Mesendoderm (in vitro differentiated cells): ENCODE data around the gene NPM3.
A peak's percentile ranks its signal among the peaks of the same experiment; 100 is the strongest.

ENCODE experiments used
- DNase-seq: peaks from one replicate; pipeline ENCODE4 v3.0.0; 2013
- H2AK5ac ChIP-seq: 2 replicates; pipeline ENCODE4 v1.6.1; 2013; ENCODE audit warnings: low read length, inconsistent platforms
- H2BK120ac ChIP-seq: 2 replicates; pipeline ENCODE4 v1.6.1; 2013; ENCODE audit warnings: low read depth, mild to moderate bottlenecking, low read length, moderate library complexity, mixed read lengths
- H2BK15ac ChIP-seq: replicated peaks from 2 replicates; pipeline ENCODE4 v1.6.1; 2013; ENCODE audit warnings: low read depth, mild to moderate bottlenecking, moderate library complexity
- H2BK5ac ChIP-seq: 2 replicates; pipeline ENCODE4 v1.6.1; 2013; ENCODE audit warnings: low read length, inconsistent platforms
- H3K18ac ChIP-seq: 2 replicates; pipeline ENCODE4 v1.6.1; 2013; ENCODE audit warnings: mild to moderate bottlenecking, low read length, mixed read lengths
- H3K23ac ChIP-seq: one replicate; pipeline ENCODE4 v1.6.1; 2013; ENCODE audit warnings: low read length
- H3K27ac ChIP-seq: 2 replicates; pipeline ENCODE4 v1.5.1; 2013; ENCODE audit warnings: low read depth, mild to moderate bottlenecking, inconsistent platforms, low read length, moderate library complexity
- H3K27me3 ChIP-seq: 2 replicates; pipeline ENCODE4 v1.6.1; 2013; ENCODE audit warnings: low read length, control low read depth, mild to moderate bottlenecking, inconsistent platforms; ENCODE audit not compliant: insufficient read depth, poor library complexity
- H3K36me3 ChIP-seq: 2 replicates; pipeline ENCODE4 v1.6.1; 2013; ENCODE audit warnings: low read length, inconsistent platforms; ENCODE audit not compliant: control insufficient read depth, insufficient read depth
- H3K4ac ChIP-seq: one replicate; pipeline ENCODE4 v1.6.1; 2013; ENCODE audit warnings: low read depth, mild to moderate bottlenecking, low read length, moderate library complexity
- H3K4me1 ChIP-seq: 2 replicates; pipeline ENCODE4 v1.6.1; 2013; ENCODE audit warnings: low read depth, low read length, inconsistent platforms; ENCODE audit not compliant: control insufficient read depth
- H3K4me2 ChIP-seq: 2 replicates; pipeline ENCODE4 v1.6.1; 2013; ENCODE audit warnings: low read length
- H3K4me3 ChIP-seq: 2 replicates; pipeline ENCODE4 v1.5.1; 2013; ENCODE audit warnings: mild to moderate bottlenecking, low read length
- H3K56ac ChIP-seq: one replicate; pipeline ENCODE4 v1.6.1; 2013; ENCODE audit warnings: low read length
- H3K79me1 ChIP-seq: 2 replicates; pipeline ENCODE4 v1.6.1; 2013; ENCODE audit warnings: low read length, inconsistent platforms
- H3K79me2 ChIP-seq: 2 replicates; pipeline ENCODE4 v1.6.1; 2013; ENCODE audit warnings: mild to moderate bottlenecking, low read length; ENCODE audit not compliant: control insufficient read depth, insufficient read depth
- H3K9ac ChIP-seq: 2 replicates; pipeline ENCODE4 v1.6.1; 2013; ENCODE audit warnings: low read length, inconsistent platforms
- H4K5ac ChIP-seq: one replicate; pipeline ENCODE4 v1.6.1; 2013; ENCODE audit warnings: low read length
- H4K8ac ChIP-seq: one replicate; pipeline ENCODE4 v1.6.1; 2013; ENCODE audit warnings: low read depth, mild to moderate bottlenecking, control low read depth, low read length, moderate library complexity
- WGBS: extraction: QIAGEN DNeasy Blood & Tissue Kit; methylation state at CpG from one replicate; pipeline ENCODE4 v1.1.7; 2013; ENCODE audit warnings: low lambda C conversion rate, missing lambda C conversion rate; ENCODE audit not compliant: insufficient coverage; ENCODE audit errors: extremely low coverage; 5-methylcytosine and 5-hydroxymethylcytosine counted together

NPM3 gene

DNA sequence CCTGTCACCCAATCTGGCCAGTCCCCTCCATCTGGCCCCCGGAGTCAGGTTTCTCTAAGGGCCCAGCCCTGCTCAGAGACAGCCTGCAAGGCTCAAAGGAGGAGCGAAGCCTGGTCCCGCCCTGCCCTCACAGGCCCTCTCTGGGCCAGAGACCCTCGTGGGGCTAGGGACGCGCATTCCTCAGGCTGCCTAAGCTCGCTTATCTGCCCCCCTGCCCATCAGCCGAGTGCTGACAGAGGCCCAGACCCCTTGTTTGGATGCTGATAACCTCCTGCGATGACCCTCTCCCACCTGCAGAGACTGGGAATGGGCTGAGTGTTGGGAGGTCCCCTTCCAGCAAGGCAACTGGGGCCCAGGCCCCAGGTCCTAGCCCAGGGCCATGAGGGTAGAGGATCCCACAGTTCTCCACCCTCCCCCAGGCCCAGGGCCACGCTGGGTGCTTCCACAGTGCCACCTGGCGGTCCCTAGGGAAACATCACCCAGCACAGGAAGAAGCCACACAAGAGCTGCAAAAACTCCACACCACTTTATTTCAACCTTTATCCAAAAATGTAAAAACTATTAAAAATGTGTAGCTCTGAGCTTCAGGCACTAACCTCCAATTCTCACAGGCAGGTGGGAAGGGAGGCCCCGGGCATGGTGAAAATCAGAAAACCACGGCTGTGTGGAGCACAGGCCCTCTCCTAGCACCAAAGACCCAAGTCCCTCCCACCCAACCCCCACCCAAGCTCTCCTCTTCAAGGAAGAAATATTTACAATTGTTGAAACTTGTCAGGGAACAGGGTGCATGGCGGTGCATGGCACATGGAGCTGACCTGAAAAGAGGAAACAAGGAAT is 2.2 kb downstream of the NPM3 start:
- Histone ChIP-seq H3K4me3 (no peak overlapping the region), H3K9ac (peak overlapping the region; percentile 87), H3K4me1 (peaks cover 30% of the 10 kb centered on the region), H3K36me3 (peaks cover under 1% of the 10 kb centered on the region), H3K27ac (peak overlapping the region; percentile 19), H2BK5ac (no peak overlapping the region), H3K4ac (no peak overlapping the region), H3K79me2 (peaks cover 13% of the 10 kb centered on the region), H3K27me3 (no peaks in the 10 kb centered on the region), H2AK5ac (no peak overlapping the region), H4K8ac (no peak overlapping the region), H3K23ac (no peak overlapping the region), H3K56ac (peak overlapping the region; percentile 78), H3K4me2 (no peak overlapping the region), H4K5ac (no peak overlapping the region), H2BK15ac (no peak overlapping the region), H3K18ac (no peak overlapping the region), H3K79me1 (peaks cover 5% of the 10 kb centered on the region), H2BK120ac (no peak overlapping the region)
- WGBS = no CpG with 5 or more reads among the region's 14 CpGs
- DNase-seq = peak; percentile 95

DNA sequence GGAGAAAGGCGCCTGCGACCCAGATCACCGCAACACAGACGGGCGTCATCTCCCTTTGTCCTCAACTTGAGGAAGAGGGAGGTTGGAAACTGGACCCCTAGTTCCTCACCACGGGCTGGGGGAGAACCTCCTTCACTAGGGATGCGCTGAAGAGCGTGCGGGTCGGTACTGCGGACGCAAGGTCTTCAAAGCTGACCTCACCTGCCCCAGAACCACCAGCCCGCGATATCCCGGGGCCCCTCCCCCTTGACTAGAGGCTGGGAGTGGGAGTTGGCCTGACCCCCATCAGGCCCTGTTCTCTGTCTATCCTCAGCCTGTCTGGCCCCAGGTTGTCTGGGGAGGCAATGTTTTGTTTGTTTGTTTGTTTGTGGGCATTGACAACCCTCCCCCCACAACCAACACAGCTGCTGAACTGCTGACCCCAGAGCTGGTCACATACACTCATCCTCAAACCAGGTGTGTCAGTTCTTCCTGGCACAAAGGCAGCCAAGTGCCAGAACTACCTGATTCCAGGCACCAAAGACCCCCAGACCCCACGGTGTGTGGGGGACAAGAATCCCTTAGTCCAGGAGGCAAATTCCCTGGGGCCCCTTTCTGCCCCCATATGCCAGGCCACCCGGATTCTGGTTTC is 2.9 kb downstream of the NPM3 start:
- H3K4me2 ChIP-seq = peak overlapping the region; percentile 9
- peaks cover 13% of the 10 kb centered on the region for H3K79me2 ChIP-seq
- H2BK120ac ChIP-seq = peak overlapping the region; percentile 2
- no peak overlapping the region for H2AK5ac ChIP-seq
- H3K56ac ChIP-seq = peak overlapping the region; percentile 78
- peak overlapping the region; percentile 19 for H3K27ac ChIP-seq
- H3K18ac ChIP-seq = peak overlapping the region; percentile 19
- DNase-seq = peak; percentile 68
- WGBS = no CpG with 5 or more reads among the region's 17 CpGs
- H3K4me1 ChIP-seq = peaks cover 30% of the 10 kb centered on the region
- H4K8ac ChIP-seq = no peak overlapping the region
- peak overlapping the region; percentile 1 for H3K4ac ChIP-seq
- no peaks in the 10 kb centered on the region for H3K27me3 ChIP-seq
- H2BK5ac ChIP-seq = peak overlapping the region; percentile 5
- no peak overlapping the region for H3K4me3 ChIP-seq
- no peak overlapping the region for H2BK15ac ChIP-seq
- no peak overlapping the region for H3K23ac ChIP-seq
- H4K5ac ChIP-seq = no peak overlapping the region
- no peaks in the 10 kb centered on the region for H3K36me3 ChIP-seq
- peaks cover 5% of the 10 kb centered on the region for H3K79me1 ChIP-seq
- H3K9ac ChIP-seq = peak overlapping the region; percentile 32

DNA sequence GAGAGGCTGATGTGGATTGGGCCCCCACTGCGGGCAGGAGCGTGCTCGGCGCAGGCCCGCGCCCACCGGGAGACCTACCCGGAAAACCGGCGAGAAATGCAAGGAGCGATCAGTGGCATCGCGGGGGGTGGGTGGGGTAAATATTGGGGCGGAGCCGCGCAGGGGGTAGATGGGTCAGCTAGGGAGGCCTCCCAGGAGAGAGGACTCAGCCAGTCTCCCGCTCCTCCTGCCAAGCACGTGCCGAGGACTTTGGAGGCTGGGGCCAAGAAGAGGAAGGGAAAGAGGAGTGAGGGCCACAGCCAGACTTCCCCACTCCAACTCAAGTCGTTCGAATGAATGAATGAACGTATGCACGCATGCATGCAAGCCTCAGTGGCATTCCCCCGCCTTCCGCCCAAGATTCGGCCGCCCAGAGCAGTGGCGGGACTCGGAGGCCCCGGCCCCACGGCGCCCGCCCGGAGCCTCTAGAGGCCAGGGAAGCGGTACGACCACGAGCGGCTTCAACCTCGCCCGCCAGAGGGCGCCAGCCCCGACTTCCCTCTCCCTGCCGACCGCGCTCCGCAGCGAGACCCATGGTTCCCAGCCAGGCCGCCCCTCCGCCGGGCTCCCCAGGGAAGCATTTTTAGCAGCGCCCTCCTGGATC is 3.6 kb downstream of the NPM3 start:
- Histone ChIP-seq H2BK120ac (peak overlapping the region; percentile 14), H3K27me3 (peaks cover 6% of the 10 kb centered on the region), H3K4me3 (no peak overlapping the region), H3K56ac (peak overlapping the region; percentile 92), H4K8ac (no peak overlapping the region), H3K79me2 (peaks cover 13% of the 10 kb centered on the region), H3K4ac (no peak overlapping the region), H2AK5ac (no peak overlapping the region), H4K5ac (no peak overlapping the region), H3K18ac (peak overlapping the region; percentile 80), H3K9ac (peak overlapping the region; percentile 69), H3K36me3 (no peaks in the 10 kb centered on the region), H3K79me1 (peaks cover 5% of the 10 kb centered on the region), H3K4me2 (peak overlapping the region; percentile 75), H2BK5ac (peak overlapping the region; percentile 92), H3K4me1 (peaks cover 30% of the 10 kb centered on the region), H2BK15ac (no peak overlapping the region), H3K27ac (peak overlapping the region; percentile 96), H3K23ac (peak overlapping the region; percentile 48)
- WGBS = no CpG with 5 or more reads among the region's 51 CpGs
- DNase-seq = peak; percentile 88

DNA sequence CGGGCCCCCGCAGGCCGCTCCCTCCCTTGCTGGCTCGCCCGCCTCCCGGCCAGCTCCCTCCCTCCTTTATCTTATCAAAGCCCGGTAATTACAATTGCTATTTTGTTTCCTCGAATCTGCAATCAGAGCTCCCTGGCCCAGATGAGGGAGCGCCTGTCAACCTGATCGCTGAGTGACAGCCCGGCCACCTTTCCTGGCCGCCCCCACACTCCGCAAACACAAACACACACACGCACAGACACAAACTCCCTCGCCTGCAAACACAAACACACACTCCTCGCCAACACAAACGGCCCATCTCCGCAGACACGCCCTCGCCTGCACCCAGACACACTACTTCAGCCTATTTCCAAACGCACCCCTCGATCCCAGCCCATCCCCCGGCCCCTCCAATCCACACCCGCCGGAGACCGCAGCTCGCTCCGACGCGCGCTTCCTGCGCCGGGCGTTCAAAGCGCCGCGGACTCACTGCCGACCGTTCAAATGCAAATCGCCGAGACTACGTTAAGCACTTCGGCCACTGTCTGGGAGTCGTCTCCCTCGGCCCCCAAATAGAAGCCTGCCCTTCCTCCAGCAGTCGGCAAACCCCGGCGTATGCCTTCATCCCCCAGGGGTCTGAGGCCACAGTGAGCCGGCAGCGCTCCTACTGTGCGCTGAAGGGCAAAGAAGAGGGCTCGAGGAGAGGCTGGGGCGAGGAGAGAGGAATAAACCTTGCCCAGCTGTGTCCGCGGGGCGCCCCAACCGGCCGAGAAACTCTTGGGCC is 4.3 kb downstream of the NPM3 start:
- no peak overlapping the region for H2AK5ac ChIP-seq
- H3K36me3 ChIP-seq = no peaks in the 10 kb centered on the region
- H2BK5ac ChIP-seq = peak overlapping the region; percentile 92
- peaks cover 5% of the 10 kb centered on the region for H3K79me1 ChIP-seq
- no peak overlapping the region for H2BK15ac ChIP-seq
- H4K5ac ChIP-seq = no peak overlapping the region
- H3K4ac ChIP-seq = no peak overlapping the region
- H3K4me3 ChIP-seq = no peak overlapping the region
- H3K4me2 ChIP-seq = peak overlapping the region; percentile 75
- DNase-seq = peak; percentile 91
- H3K4me1 ChIP-seq = peaks cover 34% of the 10 kb centered on the region
- H3K27me3 ChIP-seq = peaks cover 13% of the 10 kb centered on the region
- peak overlapping the region; percentile 14 for H2BK120ac ChIP-seq
- no CpG with 5 or more reads among the region's 58 CpGs for WGBS
- peak overlapping the region; percentile 69 for H3K9ac ChIP-seq
- H3K27ac ChIP-seq = peak overlapping the region; percentile 96
- H3K56ac ChIP-seq = peak overlapping the region; percentile 92
- peaks cover 13% of the 10 kb centered on the region for H3K79me2 ChIP-seq
- peak overlapping the region; percentile 80 for H3K18ac ChIP-seq
- no peak overlapping the region for H4K8ac ChIP-seq
- H3K23ac ChIP-seq = peak overlapping the region; percentile 48

DNA sequence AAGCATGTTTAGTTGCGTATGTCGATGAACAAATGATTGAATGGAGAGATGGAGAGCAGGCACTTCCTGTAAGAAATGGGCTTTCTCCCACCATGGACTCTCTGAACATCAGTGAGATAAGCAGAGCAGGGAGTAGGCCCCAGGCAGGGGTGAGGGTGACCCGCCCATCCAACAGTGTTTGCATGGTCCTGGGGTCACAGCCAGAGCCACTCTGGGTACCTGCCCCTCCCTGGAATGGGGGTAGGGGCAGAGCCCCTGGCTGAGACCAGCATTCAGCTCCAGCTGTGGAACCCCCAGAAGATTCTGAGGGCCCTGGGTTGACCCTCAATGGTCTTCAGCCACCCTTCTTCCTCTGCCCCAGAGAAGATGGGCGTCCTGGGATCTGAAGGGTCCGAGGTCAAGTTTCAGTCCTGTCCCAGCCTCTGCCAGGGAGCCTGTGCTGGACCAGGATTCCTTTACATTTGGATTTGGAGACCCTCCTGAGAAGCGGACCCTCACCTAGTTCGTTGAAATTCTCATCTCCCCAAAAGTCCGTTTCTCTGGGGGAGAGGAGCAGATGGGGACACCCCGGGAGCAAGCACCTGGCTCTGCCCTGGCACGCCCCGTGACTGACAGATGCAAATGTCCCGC is 5.0 kb downstream of the NPM3 start:
- Histone ChIP-seq H2BK5ac (no peak overlapping the region), H3K36me3 (no peaks in the 10 kb centered on the region), H3K56ac (peak overlapping the region; percentile 10), H3K4me2 (peak overlapping the region; percentile 25), H3K79me2 (peaks cover 13% of the 10 kb centered on the region), H2BK15ac (no peak overlapping the region), H3K27ac (no peak overlapping the region), H4K8ac (no peak overlapping the region), H2AK5ac (no peak overlapping the region), H2BK120ac (peak overlapping the region; percentile 29), H3K79me1 (peaks cover 5% of the 10 kb centered on the region), H3K18ac (no peak overlapping the region), H3K9ac (no peak overlapping the region), H3K4me3 (no peak overlapping the region), H3K27me3 (peaks cover 17% of the 10 kb centered on the region), H3K23ac (no peak overlapping the region), H3K4ac (no peak overlapping the region), H3K4me1 (peaks cover 38% of the 10 kb centered on the region), H4K5ac (no peak overlapping the region)
- DNase-seq = peak; percentile 18
- no CpG with 5 or more reads among the region's 12 CpGs for WGBS
